SU-DHL-6 (cell line): ENCODE measurements around the gene RAP1GAP.
"Not testable (repeated sequence)": the region's sequence is repeated elsewhere in the genome, so short reads cannot be mapped to it uniquely, and the experiment has no call there.

Experiments
- EZH2phosphoT487 ChIP-seq: fragments of 200-600 bp; sonication (generic), shearing (Covaris generic); conservative IDR thresholded peaks from 2 replicates; pipeline ENCODE4 v1.6.1; 2018; ENCODE audit warnings: mild to moderate bottlenecking, antibody characterized with exemption, low read length, moderate library complexity, mixed read lengths
- TF ChIP-seq, protein P1 (sequence below): fragments of 200-600 bp; sonication (generic); IDR thresholded peaks from one replicate; pipeline ENCODE4 v1.5.1; 2017; ENCODE audit warnings: antibody characterized with exemption, mild to moderate bottlenecking, low read length, moderate library complexity; ENCODE audit not compliant: insufficient read depth, poor library complexity, severe bottlenecking

DNA sequence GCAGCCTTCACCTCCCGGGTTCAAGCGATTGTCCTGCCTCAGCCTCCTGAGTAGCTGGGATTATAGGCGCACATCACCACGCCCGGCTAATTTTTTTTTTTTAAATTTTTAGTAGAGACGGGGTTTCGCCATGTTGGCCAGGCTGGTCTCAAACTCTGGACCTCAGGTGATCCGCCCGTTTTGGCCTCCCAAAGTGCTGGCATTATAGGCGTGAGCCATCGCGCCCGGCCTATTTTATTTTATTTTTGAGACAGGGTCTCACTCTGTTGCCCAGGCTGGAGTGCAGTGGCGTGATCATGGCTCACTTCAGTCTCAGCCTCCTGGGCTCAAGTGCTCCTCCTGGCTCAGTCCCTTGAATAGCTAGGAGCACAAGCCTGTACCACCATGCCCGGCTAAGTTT, 102.8 kb downstream of the RAP1GAP start:
- TF ChIP-seq, protein P1, sequence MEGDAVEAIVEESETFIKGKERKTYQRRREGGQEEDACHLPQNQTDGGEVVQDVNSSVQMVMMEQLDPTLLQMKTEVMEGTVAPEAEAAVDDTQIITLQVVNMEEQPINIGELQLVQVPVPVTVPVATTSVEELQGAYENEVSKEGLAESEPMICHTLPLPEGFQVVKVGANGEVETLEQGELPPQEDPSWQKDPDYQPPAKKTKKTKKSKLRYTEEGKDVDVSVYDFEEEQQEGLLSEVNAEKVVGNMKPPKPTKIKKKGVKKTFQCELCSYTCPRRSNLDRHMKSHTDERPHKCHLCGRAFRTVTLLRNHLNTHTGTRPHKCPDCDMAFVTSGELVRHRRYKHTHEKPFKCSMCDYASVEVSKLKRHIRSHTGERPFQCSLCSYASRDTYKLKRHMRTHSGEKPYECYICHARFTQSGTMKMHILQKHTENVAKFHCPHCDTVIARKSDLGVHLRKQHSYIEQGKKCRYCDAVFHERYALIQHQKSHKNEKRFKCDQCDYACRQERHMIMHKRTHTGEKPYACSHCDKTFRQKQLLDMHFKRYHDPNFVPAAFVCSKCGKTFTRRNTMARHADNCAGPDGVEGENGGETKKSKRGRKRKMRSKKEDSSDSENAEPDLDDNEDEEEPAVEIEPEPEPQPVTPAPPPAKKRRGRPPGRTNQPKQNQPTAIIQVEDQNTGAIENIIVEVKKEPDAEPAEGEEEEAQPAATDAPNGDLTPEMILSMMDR, result not testable (repeated sequence)
- TF ChIP-seq EZH2phosphoT487, result not testable (repeated sequence)
